Adrenal gland (tissue), 5 donors: Measurements from ENCODE around the gene TGFB1I1.

Experiments
- CTCF ChIP-seq, 6 experiments: fragments of 450-650 bp in 4 of 6; fragments of 200-600 bp in 2 of 6; sonication (generic) in 1 of 6; IDR thresholded peaks; 1 replicate in 5 of 6; 2 replicates in 1 of 6; pipeline versions ENCODE4 v1.5.1 to v1.8.0; 2016 to 2021; ENCODE audit warnings: antibody characterized with exemption in 6 of 6, mild to moderate bottlenecking in 2 of 6, moderate library complexity in 1 of 6
- POLR2A ChIP-seq, 2 donors: fragments of 450-650 bp; IDR thresholded peaks; one replicate each; pipeline ENCODE4 v1.6.1; 2017; ENCODE audit warnings: antibody characterized with exemption in 2 of 2, mild to moderate bottlenecking in 2 of 2, moderate library complexity in 1 of 2
- donor health status: DM: no; HTN: no; CAD: no.

DNA sequence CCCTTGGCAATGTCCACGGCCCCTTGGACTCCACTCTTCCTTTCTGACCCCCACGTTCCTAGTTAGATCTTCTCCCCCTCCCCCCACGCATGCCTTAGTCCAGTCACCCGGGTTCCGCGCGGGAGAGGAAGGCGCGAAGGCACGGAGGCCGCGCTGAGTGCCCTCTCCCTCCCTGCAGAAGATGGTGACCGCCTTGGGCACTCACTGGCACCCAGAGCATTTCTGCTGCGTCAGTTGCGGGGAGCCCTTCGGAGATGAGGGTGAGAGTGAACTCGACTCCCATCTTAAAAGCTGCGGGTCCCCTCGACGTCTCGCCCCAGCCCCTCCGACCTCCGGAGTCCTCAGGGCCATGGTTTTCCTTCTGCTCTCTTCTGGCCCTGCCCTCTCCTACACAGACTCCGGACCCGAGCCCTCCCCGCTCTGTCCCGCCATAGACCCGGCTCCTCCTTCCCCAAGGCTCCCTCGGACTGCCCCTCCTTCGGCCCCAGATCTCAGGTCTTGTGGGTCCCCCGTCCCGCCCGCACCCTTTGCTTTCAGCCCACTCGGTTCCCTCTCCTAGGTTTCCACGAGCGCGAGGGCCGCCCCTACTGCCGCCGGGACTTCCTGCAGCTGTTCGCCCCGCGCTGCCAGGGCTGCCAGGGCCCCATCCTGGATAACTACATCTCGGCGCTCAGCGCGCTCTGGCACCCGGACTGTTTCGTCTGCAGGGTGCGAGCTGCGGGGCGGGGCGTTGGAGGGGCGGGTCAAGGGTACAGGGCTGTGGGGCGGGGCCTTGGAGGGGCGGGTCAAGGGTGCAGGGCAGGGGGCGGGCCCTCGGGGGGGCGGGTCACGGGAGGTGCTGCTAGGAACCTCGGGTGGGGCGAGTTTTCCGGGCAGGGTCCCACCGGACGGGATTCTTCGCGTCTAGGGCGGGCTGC lies 4.6 kb downstream of the TGFB1I1 start:
- TF ChIP-seq CTCF (IDR thresholded peaks at IDR 0.05) (no peak), POLR2A (IDR thresholded peaks at IDR 0.05) (peak in 1 of 2 donors; percentile 29)
